Gastroesophageal sphincter (tissue), 4 donors: Measurements from ENCODE around the gene NAV2. TPM values are rescaled to one million over a fixed set of nuclear protein-coding genes. Genes with fewer than 3 reads are reported as not detected.

ENCODE experiments used
- ATAC-seq: fragments of 150-250 bp; one replicate; pipeline ENCODE4 v1.9.1; 2016; ENCODE audit warnings: mild to moderate bottlenecking, moderate library complexity
- H3K27ac ChIP-seq, 4 donors: fragments of 200-600 bp; sonication (generic) in 3 of 4; 1 replicate in 3 of 4; 2 replicates in 1 of 4; pipeline ENCODE4 v1.5.1; 2016 to 2019
- H3K27me3 ChIP-seq: fragments of 200-600 bp; sonication (generic); one replicate; pipeline ENCODE4 v1.5.1; 2019
- H3K36me3 ChIP-seq, 2 donors: fragments of 200-600 bp; sonication (generic); one replicate each; pipeline ENCODE4 v1.5.1; 2019; ENCODE audit warnings: control low read depth in 1 of 2
- H3K4me1 ChIP-seq, 3 donors: fragments of 200-600 bp; sonication (generic); 1 replicate in 2 of 3; 2 replicates in 1 of 3; pipeline ENCODE4 v1.5.1; 2016 to 2019; ENCODE audit warnings: control low read depth in 2 of 3
- H3K4me3 ChIP-seq, 2 donors: fragments of 200-600 bp; sonication (generic); one replicate each; pipeline ENCODE4 v1.5.1; 2019; ENCODE audit warnings: mild to moderate bottlenecking in 1 of 2, moderate library complexity in 1 of 2
- H3K9me3 ChIP-seq, 3 donors: fragments of 200-600 bp; sonication (generic); one replicate each; pipeline ENCODE4 v1.5.1; 2017 to 2019; ENCODE audit warnings: control low read depth in 2 of 3
- CTCF ChIP-seq, 4 experiments: fragments of 200-600 bp in 2 of 4; fragments of 450-650 bp in 2 of 4; sonication (generic) in 1 of 4; IDR thresholded peaks; one replicate each; pipeline ENCODE4 v1.5.1; 2017 to 2019; ENCODE audit warnings: antibody characterized with exemption in 4 of 4, mild to moderate bottlenecking in 2 of 4, moderate library complexity in 2 of 4
- EP300 ChIP-seq: sonication (generic); formaldehyde crosslinking; IDR thresholded peaks from one replicate; pipeline ENCODE4 v1.6.1; 2017; ENCODE audit warnings: antibody characterized with exemption, mild to moderate bottlenecking
- POLR2A ChIP-seq, 2 donors: fragments of 450-650 bp; IDR thresholded peaks; one replicate each; pipeline ENCODE4 v1.6.1; 2017; ENCODE audit warnings: antibody characterized with exemption in 2 of 2, mild to moderate bottlenecking in 2 of 2, moderate library complexity in 1 of 2
- POLR2AphosphoS5 ChIP-seq: sonication (generic); formaldehyde crosslinking; IDR thresholded peaks from one replicate; pipeline ENCODE4 v1.6.1; 2017; ENCODE audit warnings: antibody characterized with exemption
- WGBS, 2 donors: methylation state at CpG; one replicate each; pipeline ENCODE4 v1.1.5; 2018; ENCODE audit warnings: low coverage in 1 of 2; 5-methylcytosine and 5-hydroxymethylcytosine counted together
- total RNA-seq, 4 donors: library from RNA; depleted of rRNA; stranded (reverse); fragments of >200 nt; gene quantifications; one replicate each; pipeline ENCODE4 v1.1.0, GENCODE V29; 2016

The NAV2 gene
- total RNA-seq, 4 donors from 2014 or later: 19.5 to 57.1 (median 43.4) TPM

GRCh38 chr11:20116825-20117224 is 404.2 kb downstream of the NAV2 start:
- TF ChIP-seq POLR2AphosphoS5 (no peak), EP300 (no peak), POLR2A (IDR thresholded peaks at IDR 0.05) (no peak), CTCF (IDR thresholded peaks at IDR 0.05) (no peak)

GRCh38 chr11:20117291-20117690 is 404.7 kb downstream of the NAV2 start:
- Histone ChIP-seq H3K27ac (peak overlapping the region in 3 of 4 donors; percentile 30 to 40 (median 36)), H3K4me3 (no peak overlapping the region), H3K4me1 (peaks cover 0 to 32% (median 8%) of the 10 kb centered on the region in 3 donors), H3K9me3 (no peaks in the 10 kb centered on the region), H3K27me3 (no peaks in the 10 kb centered on the region), H3K36me3 (peaks cover 0 to 66% of the 10 kb centered on the region in 2 donors)
- TF ChIP-seq EP300 (no peak), POLR2A (IDR thresholded peaks at IDR 0.05) (no peak), POLR2AphosphoS5 (no peak), CTCF (IDR thresholded peaks at IDR 0.05) (no peak)
- ATAC-seq: peak; percentile 38
- WGBS, 2 donors: 43 to 72% methylated on average over 3 to 4 of the region's 5 CpGs

More at GRCh38 chr11:20116825-20117224, 404.2 kb downstream of the NAV2 start:
- no peak for ATAC-seq
- H3K9me3 ChIP-seq: no peaks in the 10 kb centered on the region
- peaks cover 0 to 66% of the 10 kb centered on the region in 2 donors for H3K36me3 ChIP-seq
- H3K27me3 ChIP-seq: no peaks in the 10 kb centered on the region
- peak overlapping the region in 3 of 4 donors; percentile 30 to 40 (median 36) for H3K27ac ChIP-seq
- H3K4me3 ChIP-seq: no peak overlapping the region
- WGBS, 2 donors: 0 to 40% methylated on average over 1 of the region's 1 CpG
- H3K4me1 ChIP-seq: peaks cover under 1 to 37% (median 13%) of the 10 kb centered on the region in 3 donors

- Histone ChIP-seq H3K27me3 (no peaks in the 10 kb centered on the region), H3K4me3 (no peak overlapping the region), H3K9me3 (no peaks in the 10 kb centered on the region), H3K4me1 (peaks cover 0 to 23% (median 0%) of the 10 kb centered on the region in 3 donors), H3K36me3 (peaks cover 0 to 66% of the 10 kb centered on the region in 2 donors), H3K27ac (peak overlapping the region in 1 of 4 donors; percentile 7)
- no peak for ATAC-seq
- TF ChIP-seq CTCF (IDR thresholded peaks at IDR 0.05) (no peak), POLR2A (IDR thresholded peaks at IDR 0.05) (no peak), EP300 (no peak), POLR2AphosphoS5 (no peak)
- WGBS, 2 donors: 93 to 100% methylated on average over 2 to 11 of the region's 15 CpGs
These were observed 405.6 kb downstream of the NAV2 start for GRCh38 chr11:20118209-20118608.

GRCh38 chr11:20119315-20119714 is 406.7 kb downstream of the NAV2 start:
- peaks cover 0 to 58% of the 10 kb centered on the region in 2 donors for H3K36me3 ChIP-seq

More at GRCh38 chr11:20119315-20119714, 406.7 kb downstream of the NAV2 start:
- no peak for ATAC-seq
- Histone ChIP-seq H3K27ac (no peak overlapping the region), H3K27me3 (no peaks in the 10 kb centered on the region), H3K4me3 (no peak overlapping the region), H3K4me1 (peaks cover 0 to 20% (median 0%) of the 10 kb centered on the region in 3 donors), H3K9me3 (no peaks in the 10 kb centered on the region)
- TF ChIP-seq POLR2A (IDR thresholded peaks at IDR 0.05) (no peak), CTCF (IDR thresholded peaks at IDR 0.05) (no peak), EP300 (no peak), POLR2AphosphoS5 (no peak)
- WGBS, 2 donors: 82% methylated on average over 12 of the region's 12 CpGs; no CpG with 5 or more reads in 1 of the 2 donors
